GM10847 (cell line): ENCODE data around the gene RBM44.

Experiments
- POLR2A ChIP-seq: IDR thresholded peaks from 2 replicates; pipeline ENCODE4 v1.6.1; 2011; ENCODE audit not compliant: insufficient read length; ENCODE audit errors: extremely low read depth

The RBM44 gene

GRCh38 chr2:237863689-237864443 is 65.3 kb downstream of the RBM44 start:
- TF ChIP-seq POLR2A: no peak

GRCh38 chr2:237864444-237864931 is 65.9 kb downstream of the RBM44 start:
- no peak for TF ChIP-seq POLR2A

GRCh38 chr2:237864940-237865622 is 66.5 kb downstream of the RBM44 start:
- TF ChIP-seq POLR2A: no peak

GRCh38 chr2:237865623-237866041 is 67.1 kb downstream of the RBM44 start:
- no peak for TF ChIP-seq POLR2A

GRCh38 chr2:237866101-237866621 is 67.6 kb downstream of the RBM44 start:
- no peak for TF ChIP-seq POLR2A

GRCh38 chr2:237867465-237867864 is 68.9 kb downstream of the RBM44 start:
- TF ChIP-seq POLR2A: no peak

- TF ChIP-seq POLR2A: no peak
Observed at GRCh38 chr2:237868631-237869342, 70.2 kb downstream of the RBM44 start.

- no peak for TF ChIP-seq POLR2A
Observed at GRCh38 chr2:237869343-237870102, 70.9 kb downstream of the RBM44 start.

GRCh38 chr2:237870126-237870525 is 71.5 kb downstream of the RBM44 start:
- no peak for TF ChIP-seq POLR2A

- no peak for TF ChIP-seq POLR2A
Observed at GRCh38 chr2:237870754-237871651, 72.4 kb downstream of the RBM44 start.

- no peak for TF ChIP-seq POLR2A
Observed at GRCh38 chr2:237872178-237872887, 73.8 kb downstream of the RBM44 start.

- TF ChIP-seq POLR2A: no peak
Observed at GRCh38 chr2:237873421-237873831, 74.8 kb downstream of the RBM44 start.

- TF ChIP-seq POLR2A: no peak
Observed at GRCh38 chr2:237873897-237874551, 75.4 kb downstream of the RBM44 start.
